ENCODE results near the gene PCED1B. TPM values are rescaled to one million over a fixed set of nuclear protein-coding genes. Genes with fewer than 3 reads are reported as not detected.
A peak's percentile ranks its signal among the peaks of the same experiment; 100 is the strongest.

The PCED1B gene
- total RNA-seq, 6 experiments from 2014 or later = 3.3 to 5.4 (median 4.9) TPM

DNA sequence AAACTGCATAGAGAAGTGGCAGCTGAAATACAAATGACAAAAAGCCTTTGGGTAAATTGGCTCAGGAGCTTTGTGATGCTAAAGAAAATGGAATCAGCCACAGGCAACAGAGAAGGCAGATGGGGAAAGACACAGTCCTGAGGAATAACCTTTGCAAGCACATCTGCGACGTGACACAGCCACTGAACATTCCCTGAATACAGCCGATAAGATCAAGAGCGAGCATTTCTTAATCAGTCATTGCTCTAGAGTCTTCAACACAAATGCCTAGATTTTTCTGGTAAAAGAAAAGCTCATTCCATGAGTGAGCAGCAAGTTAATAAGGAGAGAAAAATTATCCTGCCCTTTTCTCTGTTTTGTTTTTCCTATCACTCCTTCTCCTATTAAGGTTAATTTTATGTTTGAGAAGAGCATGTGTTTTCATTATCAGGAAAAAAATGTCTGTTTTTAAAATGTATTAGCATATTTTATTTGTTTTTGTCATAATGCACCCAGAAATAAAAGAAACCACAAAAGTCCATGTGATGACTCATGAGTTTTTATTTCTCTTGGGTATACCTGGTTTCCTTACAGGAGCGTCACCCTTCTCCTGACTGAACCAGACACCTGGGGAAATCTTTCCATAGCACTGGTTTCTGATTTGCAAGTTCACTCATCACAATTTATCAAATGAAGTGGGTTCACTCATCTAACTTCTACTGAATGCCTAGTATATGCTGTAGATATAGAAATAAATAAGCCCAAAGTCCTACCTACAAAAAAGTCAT, 45.4 kb upstream of the PCED1B start:
- peaks cover 62% of the 10 kb centered on the region for H3K4me1 Mint-ChIP-seq (ENCODE audit: low read depth)
- peak; percentile 66 for DNase-seq
- H3K36me3 Mint-ChIP-seq (ENCODE audit: low read depth) = no peaks in the 10 kb centered on the region
- TF ChIP-seq, protein P1, sequence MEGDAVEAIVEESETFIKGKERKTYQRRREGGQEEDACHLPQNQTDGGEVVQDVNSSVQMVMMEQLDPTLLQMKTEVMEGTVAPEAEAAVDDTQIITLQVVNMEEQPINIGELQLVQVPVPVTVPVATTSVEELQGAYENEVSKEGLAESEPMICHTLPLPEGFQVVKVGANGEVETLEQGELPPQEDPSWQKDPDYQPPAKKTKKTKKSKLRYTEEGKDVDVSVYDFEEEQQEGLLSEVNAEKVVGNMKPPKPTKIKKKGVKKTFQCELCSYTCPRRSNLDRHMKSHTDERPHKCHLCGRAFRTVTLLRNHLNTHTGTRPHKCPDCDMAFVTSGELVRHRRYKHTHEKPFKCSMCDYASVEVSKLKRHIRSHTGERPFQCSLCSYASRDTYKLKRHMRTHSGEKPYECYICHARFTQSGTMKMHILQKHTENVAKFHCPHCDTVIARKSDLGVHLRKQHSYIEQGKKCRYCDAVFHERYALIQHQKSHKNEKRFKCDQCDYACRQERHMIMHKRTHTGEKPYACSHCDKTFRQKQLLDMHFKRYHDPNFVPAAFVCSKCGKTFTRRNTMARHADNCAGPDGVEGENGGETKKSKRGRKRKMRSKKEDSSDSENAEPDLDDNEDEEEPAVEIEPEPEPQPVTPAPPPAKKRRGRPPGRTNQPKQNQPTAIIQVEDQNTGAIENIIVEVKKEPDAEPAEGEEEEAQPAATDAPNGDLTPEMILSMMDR (IDR thresholded peaks at IDR 0.05) = no peak
- H3K27me3 Mint-ChIP-seq (ENCODE audit: insufficient read depth) = no peaks in the 10 kb centered on the region
- H3K4me3 Mint-ChIP-seq = peak overlapping the region; percentile 15; the same call in 1 of the 2 replicates
- H3K9me3 Mint-ChIP-seq = no peaks in the 10 kb centered on the region
- peak overlapping the region; percentile 66; the same call in 1 of the 2 replicates for H3K27ac Mint-ChIP-seq

DNA sequence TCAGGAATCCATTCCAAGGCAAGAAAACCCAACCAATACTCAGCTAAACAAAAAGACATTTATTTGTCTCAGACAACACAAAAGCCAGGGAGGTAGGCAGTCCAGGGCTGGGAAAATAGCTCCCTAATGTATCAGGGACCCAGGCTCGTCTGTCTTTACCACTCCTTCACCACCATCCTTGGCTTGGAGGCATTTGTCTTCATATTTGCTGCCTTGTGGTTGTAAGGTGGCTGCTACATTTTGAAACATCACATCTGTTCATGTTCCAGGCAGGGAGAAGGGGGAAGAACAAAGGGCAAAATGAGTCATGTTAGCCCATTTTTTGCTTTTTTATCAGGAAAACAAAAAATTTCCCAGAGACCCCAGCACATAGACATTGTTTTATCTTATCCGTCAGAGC, 44.8 kb upstream of the PCED1B start:
- Mint-ChIP-seq H3K4me1 (ENCODE audit: low read depth) (peaks cover 57% of the 10 kb centered on the region), H3K27ac (no peak overlapping the region), H3K9me3 (no peaks in the 10 kb centered on the region), H3K4me3 (no peak overlapping the region), H3K36me3 (ENCODE audit: low read depth) (no peaks in the 10 kb centered on the region), H3K27me3 (ENCODE audit: insufficient read depth) (no peaks in the 10 kb centered on the region)
- TF ChIP-seq, protein P1 (IDR thresholded peaks at IDR 0.05) = no peak
- no peak for DNase-seq

DNA sequence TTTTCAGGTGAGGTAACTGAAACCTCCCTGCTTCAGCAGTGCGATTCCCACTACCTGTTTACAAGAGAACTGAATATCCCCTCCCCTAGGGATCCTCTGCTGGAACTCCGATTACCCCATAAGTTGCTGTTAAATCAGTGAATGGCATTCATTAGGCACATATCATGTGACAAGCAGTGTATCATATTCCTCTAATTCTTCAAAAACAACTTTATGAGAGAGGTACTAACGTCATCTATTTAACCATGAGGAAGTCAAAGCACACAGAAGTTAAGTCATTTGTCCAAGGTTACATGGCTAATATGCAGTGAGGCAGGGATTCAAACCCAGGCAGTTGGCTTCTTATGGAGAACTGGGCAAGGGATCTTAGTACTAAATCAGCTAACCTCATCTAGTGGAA, 43.9 kb upstream of the PCED1B start:
- no peaks in the 10 kb centered on the region for H3K36me3 Mint-ChIP-seq (ENCODE audit: low read depth)
- peaks cover 52% of the 10 kb centered on the region for H3K4me1 Mint-ChIP-seq (ENCODE audit: low read depth)
- no peak overlapping the region for H3K27ac Mint-ChIP-seq
- H3K4me3 Mint-ChIP-seq = no peak overlapping the region
- H3K9me3 Mint-ChIP-seq = no peaks in the 10 kb centered on the region
- no peak for DNase-seq
- no peaks in the 10 kb centered on the region for H3K27me3 Mint-ChIP-seq (ENCODE audit: insufficient read depth)
- TF ChIP-seq, protein P1 (IDR thresholded peaks at IDR 0.05) = no peak

DNA sequence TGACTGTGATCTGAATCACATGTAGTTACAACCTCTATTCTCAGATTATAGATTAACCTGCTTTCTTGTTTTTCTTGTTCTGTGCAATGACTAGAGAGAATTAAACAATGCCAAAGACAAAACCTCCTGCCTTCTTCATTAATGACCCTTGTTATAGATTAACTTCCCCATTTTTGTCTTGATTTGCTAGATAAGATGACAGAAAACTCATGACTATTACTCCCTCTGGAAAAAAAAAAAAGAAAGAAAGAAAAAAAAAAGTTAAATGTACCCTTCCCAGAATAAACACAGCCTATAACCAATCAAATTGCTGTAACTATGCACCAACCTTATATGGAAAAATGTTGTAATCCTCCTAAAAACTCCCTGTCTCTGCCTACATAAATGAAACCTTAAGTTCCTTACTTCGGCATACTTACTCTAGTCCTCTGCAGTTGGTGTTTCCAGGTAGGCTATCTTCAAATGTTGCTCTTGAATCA, 41.1 kb upstream of the PCED1B start:
- Mint-ChIP-seq H3K27me3 (ENCODE audit: insufficient read depth) (no peaks in the 10 kb centered on the region), H3K4me1 (ENCODE audit: low read depth) (peaks cover 39% of the 10 kb centered on the region), H3K36me3 (ENCODE audit: low read depth) (0 out of 2 replicates have a peak, but pooled peaks cover 8% of the 10 kb centered on the region), H3K4me3 (no peak overlapping the region; the same call in 1 of the 2 replicates), H3K27ac (peak overlapping the region; percentile 2; the same call in 1 of the 2 replicates), H3K9me3 (no peaks in the 10 kb centered on the region)
- no peak for DNase-seq
- TF ChIP-seq, protein P1 (IDR thresholded peaks at IDR 0.05) = no peak

DNA sequence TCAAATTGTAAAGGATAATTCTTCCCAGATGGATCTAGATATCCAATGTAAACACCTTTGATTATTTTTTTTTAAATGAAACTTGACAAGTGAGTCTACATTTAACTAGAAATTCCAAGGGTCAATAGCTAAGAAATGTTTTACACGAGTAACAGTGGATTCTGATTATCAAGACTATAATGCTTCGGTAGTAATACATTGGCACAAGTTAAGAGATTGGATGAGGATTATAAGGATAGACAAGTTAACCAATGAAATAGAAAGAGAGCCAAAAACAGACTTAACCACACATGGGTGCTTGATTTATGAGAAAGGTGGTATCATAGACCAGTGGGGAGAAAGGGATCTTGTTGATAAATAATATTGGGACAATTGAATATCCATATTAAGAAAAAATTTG, 40.3 kb upstream of the PCED1B start:
- Mint-ChIP-seq H3K36me3 (ENCODE audit: low read depth) (0 out of 2 replicates have a peak, but pooled peaks cover 8% of the 10 kb centered on the region), H3K9me3 (no peaks in the 10 kb centered on the region), H3K27me3 (ENCODE audit: insufficient read depth) (no peaks in the 10 kb centered on the region), H3K4me3 (no peak overlapping the region), H3K4me1 (ENCODE audit: low read depth) (peaks cover 32% of the 10 kb centered on the region), H3K27ac (no peak overlapping the region)
- TF ChIP-seq, protein P1 (IDR thresholded peaks at IDR 0.05) = no peak
- DNase-seq = no peak

All from HFFc6 (cell line).